Uterine smooth muscle cell (primary cell): ENCODE data around the gene CCDC184. TPM values are rescaled to one million over a fixed set of nuclear protein-coding genes. Genes with fewer than 3 reads are reported as not detected.

ENCODE experiments used
- total RNA-seq: library from RNA; depleted of rRNA; stranded (reverse); fragments of >200 nt; gene quantifications from 2 replicates; pipeline ENCODE4 v1.2.3, GENCODE V29; 2014

The CCDC184 gene
- total RNA-seq = 0.22 and 0.25 TPM in 2 replicates

DNA sequence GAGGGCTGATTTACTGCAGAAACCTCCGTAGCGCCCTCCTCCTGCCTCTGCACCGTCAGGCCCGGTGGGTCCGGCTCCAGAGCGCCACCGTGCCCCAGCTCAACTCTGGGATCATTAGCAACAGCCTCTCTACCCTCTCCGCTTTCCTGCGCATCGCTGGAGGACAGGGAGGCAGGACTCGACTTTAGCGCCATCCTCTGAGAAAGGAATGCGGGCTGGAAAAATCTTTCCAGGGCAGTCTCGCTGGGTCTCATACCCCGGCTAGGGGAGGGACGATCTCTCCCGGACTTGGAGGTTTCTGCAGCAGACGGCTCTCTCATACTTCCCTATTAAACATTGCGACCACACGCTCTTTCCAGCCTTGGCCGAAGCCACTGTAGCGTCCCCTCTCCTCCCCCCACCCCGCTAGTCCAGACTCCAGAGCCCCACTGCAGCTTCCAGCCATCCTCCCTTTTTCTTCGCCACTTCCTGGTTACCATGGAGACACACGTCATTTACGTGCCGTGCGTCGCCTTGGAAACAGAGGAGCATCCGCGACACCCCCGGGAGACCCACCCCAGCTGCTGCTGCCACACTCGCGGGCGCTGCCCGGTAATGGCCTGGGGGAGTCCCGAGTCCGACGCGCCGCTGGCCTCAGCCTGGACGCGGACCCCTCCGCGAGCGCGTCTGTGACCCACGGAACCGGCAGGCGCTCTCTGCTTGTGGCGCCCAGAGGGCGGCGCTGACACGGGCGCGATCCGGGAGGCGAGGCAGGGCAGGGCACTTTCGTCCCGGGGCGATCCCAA, at the start of gene CCDC184:
Gene CCDC184, plus strand, starts transcription at position 554 of the 785 bp plus-strand sequence. CDS start 479 bp downstream, outside the sequence.

GRCh38 chr12:48157018-48157888, 26.2 kb upstream of the CCDC184 start, which contains the start of gene ASB8:
TSS of gene ASB8 (minus strand) at chr12:48157515. CDS start at chr12:48153496, 4,019 bp downstream.

GRCh38 chr12:48203192-48203591, 19.7 kb downstream of the CCDC184 start, which contains the start of gene OR10AD1:
TSS of gene OR10AD1 (minus strand) at chr12:48203292. CDS start at chr12:48203292, 0 bp downstream.

Other genes with a start within 250 kb of the CCDC184 start
- 120 and 175 TPM in 2 replicates for gene TMEM106C, start 220.0 kb upstream of the CCDC184 start, total RNA-seq
- gene COL2A1, start 179.2 kb upstream of the CCDC184 start, total RNA-seq = not detected in 2 replicates
- gene SENP1, start 77.6 kb upstream of the CCDC184 start, total RNA-seq = 15.2 and 17.2 TPM in 2 replicates
- 101 and 108 TPM in 2 replicates for gene PFKM, start 64.3 kb upstream of the CCDC184 start, total RNA-seq
- 14.7 and 16.6 TPM in 2 replicates for gene ASB8, start 26.1 kb upstream of the CCDC184 start, total RNA-seq
- gene OR10AD1, start 19.6 kb downstream of the CCDC184 start, total RNA-seq = not detected in 2 replicates
- gene ZNF641, start 167.3 kb downstream of the CCDC184 start, total RNA-seq = 8.6 and 12.4 TPM in 2 replicates